Motor neuron (in vitro differentiated cells): ENCODE results near the gene TLCD2. TPM values are rescaled to one million over a fixed set of nuclear protein-coding genes. Genes with fewer than 3 reads are reported as not detected.
A peak's percentile ranks its signal among the peaks of the same experiment; 100 is the strongest.
"Not testable (repeated sequence)": the region's sequence is repeated elsewhere in the genome, so short reads cannot be mapped to it uniquely, and the experiment has no call there.

Experiments used
- ATAC-seq, 8 experiments: fragments of 200-7000 bp; cut with Tn5 transposase; replicated peaks in 6 of 8; 2 replicates each; pipeline ENCODE4 v1.8.0; 2021; ENCODE audit warnings: mild to moderate bottlenecking in 8 of 8, moderate library complexity in 8 of 8
- H3K27ac ChIP-seq, 2 donors: fragments of 250-450 bp; sonication (Bioruptor Pico); 2 replicates each; pipeline ENCODE4 v1.9.0; 2021; ENCODE audit warnings: antibody characterized with exemption in 2 of 2, mild to moderate bottlenecking in 2 of 2, moderate library complexity in 1 of 2
- H3K4me1 ChIP-seq, 2 donors: fragments of 250-450 bp; sonication (Bioruptor Pico); replicated peaks in 1 of 2; 2 replicates each; pipeline ENCODE4 v1.6.1; 2021; ENCODE audit warnings: antibody characterized with exemption in 2 of 2, mild to moderate bottlenecking in 2 of 2, moderate library complexity in 1 of 2
- H3K4me3 ChIP-seq, 5 donors: fragments of 250-450 bp; sonication (Bioruptor Pico); 2 replicates each; pipeline ENCODE4 v1.9.0; 2021; ENCODE audit warnings: antibody characterized with exemption in 5 of 5, mild to moderate bottlenecking in 5 of 5, moderate library complexity in 4 of 5
- WGBS, 10 experiments: fragments of 450-650 bp; shearing (Covaris generic); methylation state at CpG; one replicate each; pipeline ENCODE4 v1.0.0; 2022; 5-methylcytosine and 5-hydroxymethylcytosine counted together
- in situ Hi-C, 9 experiments: fragments of 400-800 bp; cut with MboI; loops; one replicate each; pipeline ENCODE4 v1.15.0; 2021; ENCODE audit warnings: low sequenced_read_pairs in 9 of 9, low pct_unique_long_range_greater_than_20kb in 2 of 9; ENCODE audit not compliant: unreplicated experiment in 9 of 9
- total RNA-seq, 8 experiments: library from RNA; unstranded; fragments of 300-600 nt; gene quantifications; 2 replicates each; pipeline versions ENCODE4 v1.2.3 to v1.2.4, GENCODE V29; 2022

TLCD2 gene
- total RNA-seq, 8 experiments from 2014 or later = 0.25 to 5.6 (median 1.7) TPM

- ATAC-seq = no peak
Observed at GRCh38 chr17:1744551-1745512, 34.7 kb upstream of the TLCD2 start.

GRCh38 chr17:1743088-1743439, 32.9 kb upstream of the TLCD2 start:
- 100% methylated on average over 1 of the region's 2 CpGs; no CpG with 5 or more reads in 9 of the 10 experiments for whole genome bisulfite sequencing, 10 experiments
- in situ Hi-C loops = no loop called here
- peak in 5 of 8 experiments; percentile 6 to 47 (median 14) for ATAC-seq

More at GRCh38 chr17:1744551-1745512, 34.7 kb upstream of the TLCD2 start:
- H3K27ac ChIP-seq = no peak overlapping the region
- H3K4me1 ChIP-seq = peaks cover 5 to 14% of the 10 kb centered on the region in 2 donors
- in situ Hi-C loops = no loop called here
- 0 to 92% (median 71%) methylated on average over 1 to 3 of the region's 29 CpGs; no CpG with 5 or more reads in 1 of the 10 experiments for WGBS, 10 experiments
- H3K4me3 ChIP-seq = no peak overlapping the region

GRCh38 chr17:1742371-1743087, 32.4 kb upstream of the TLCD2 start, which contains the start of gene SERPINF2:
Gene SERPINF2, plus strand, starts transcription at chr17:1742871. Its CDS starts 2,125 bp downstream, at chr17:1744996.
- ATAC-seq = peak in 7 of 8 experiments; percentile 34 to 86 (median 60)
- in situ Hi-C loops = no loop called here
- peak within 1 kb of the TSS in 1 of 2 donors; percentile 3 for H3K27ac ChIP-seq
- WGBS, 10 experiments = 0 to 100% (median 47%) methylated on average over 1 to 2 of the region's 10 CpGs; no CpG with 5 or more reads in 6 of the 10 experiments
- H3K4me3 ChIP-seq = no peak within 1 kb of the TSS
- peaks cover 5 to 14% of the 10 kb centered on the region in 2 donors for H3K4me1 ChIP-seq

More at GRCh38 chr17:1743088-1743439, 32.9 kb upstream of the TLCD2 start:
- peaks cover 5 to 14% of the 10 kb centered on the region in 2 donors for H3K4me1 ChIP-seq
- no peak overlapping the region for H3K4me3 ChIP-seq
- H3K27ac ChIP-seq = no peak overlapping the region

GRCh38 chr17:1741899-1742298, 31.7 kb upstream of the TLCD2 start:
- WGBS, 10 experiments = 27 to 100% (median 40%) methylated on average over 1 to 3 of the region's 7 CpGs; no CpG with 5 or more reads in 7 of the 10 experiments
- in situ Hi-C loops, H3K4me3 ChIP-seq: not testable (repeated sequence)
- H3K4me1 ChIP-seq = peaks cover 5 to 19% of the 10 kb centered on the region in 2 donors
- peak overlapping the region in 1 of 2 donors; percentile 3 for H3K27ac ChIP-seq
- ATAC-seq = peak in 4 of 8 experiments; percentile 10 to 62 (median 34)

- 78 to 100% (median 93%) methylated on average over 1 to 8 of the region's 21 CpGs; no CpG with 5 or more reads in 4 of the 10 experiments for WGBS, 10 experiments
- peaks cover 5 to 22% of the 10 kb centered on the region in 2 donors for H3K4me1 ChIP-seq
Observed at GRCh38 chr17:1737531-1738291, 27.5 kb upstream of the TLCD2 start.

GRCh38 chr17:1736348-1737281, 26.4 kb upstream of the TLCD2 start:
- Histone ChIP-seq H3K4me3 (no peak overlapping the region), H3K4me1 (peaks cover 0 to 14% of the 10 kb centered on the region in 2 donors), H3K27ac (peak overlapping the region in 1 of 2 donors; percentile 17)
- peak; percentile 45 to 94 (median 82) for ATAC-seq
- WGBS, 10 experiments = 29 to 93% (median 84%) methylated on average over 1 to 11 of the region's 25 CpGs; no CpG with 5 or more reads in 4 of the 10 experiments
- in situ Hi-C loops = no loop called here

More at GRCh38 chr17:1737531-1738291, 27.5 kb upstream of the TLCD2 start:
- Histone ChIP-seq H3K27ac (no peak overlapping the region), H3K4me3 (no peak overlapping the region)
- ATAC-seq = no peak
- in situ Hi-C loops = no loop called here

- ATAC-seq = peak in 1 of 8 experiments; percentile 5
- in situ Hi-C loops = no loop called here
- H3K4me1 ChIP-seq = peaks cover 0 to 14% of the 10 kb centered on the region in 2 donors
- no peak overlapping the region for H3K4me3 ChIP-seq
- WGBS, 10 experiments = 100% methylated on average over 1 of the region's 17 CpGs; no CpG with 5 or more reads in 9 of the 10 experiments
- no peak overlapping the region for H3K27ac ChIP-seq
Observed at GRCh38 chr17:1735834-1736347, 25.7 kb upstream of the TLCD2 start.

- no peak overlapping the region for H3K4me3 ChIP-seq
- H3K27ac ChIP-seq = no peak overlapping the region
- in situ Hi-C loops = no loop called here
- no peak for ATAC-seq
- H3K4me1 ChIP-seq = peaks cover 0 to 18% of the 10 kb centered on the region in 2 donors
- WGBS, 10 experiments = 91 to 100% (median 96%) methylated on average over 1 to 8 of the region's 10 CpGs; no CpG with 5 or more reads in 7 of the 10 experiments
Observed at GRCh38 chr17:1735418-1735817, 25.2 kb upstream of the TLCD2 start.

- 88 to 100% methylated on average over 1 to 9 of the region's 38 CpGs; no CpG with 5 or more reads in 8 of the 10 experiments for WGBS, 10 experiments
- no peak overlapping the region for H3K27ac ChIP-seq
- ATAC-seq = no peak
- in situ Hi-C loops = no loop called here
- no peak overlapping the region for H3K4me3 ChIP-seq
- H3K4me1 ChIP-seq = peaks cover 0 to 24% of the 10 kb centered on the region in 2 donors
Observed at GRCh38 chr17:1733759-1734158, 23.6 kb upstream of the TLCD2 start.

DNA sequence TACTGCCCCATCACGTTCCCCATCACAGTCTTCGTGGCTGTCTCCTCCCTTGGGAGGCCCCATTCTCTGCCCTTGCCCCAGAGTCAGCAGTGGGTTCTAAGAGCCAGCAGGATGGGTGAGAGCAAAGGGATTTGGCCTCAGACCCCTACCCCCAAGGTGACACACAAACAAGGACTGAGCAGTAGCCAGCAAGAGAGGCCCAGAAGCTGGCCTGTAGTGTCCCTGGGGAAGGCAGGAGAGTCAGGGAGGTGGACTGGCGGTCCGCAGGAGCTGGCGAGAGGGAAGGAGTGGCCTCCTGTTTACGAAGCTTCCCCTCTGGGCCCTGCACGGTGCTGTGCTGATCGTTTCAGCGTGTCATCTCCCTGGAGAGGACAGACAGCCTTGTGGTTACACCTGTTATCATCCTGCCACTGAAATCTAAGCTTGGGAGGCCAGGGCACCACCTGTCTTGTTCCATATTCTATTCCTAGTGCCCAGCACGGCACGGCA, 22.7 kb upstream of the TLCD2 start:
- Histone ChIP-seq H3K4me1 (peaks cover 0 to 24% of the 10 kb centered on the region in 2 donors), H3K27ac (no peak overlapping the region), H3K4me3 (no peak overlapping the region)
- in situ Hi-C loops = no loop called here
- WGBS, 10 experiments = 56 to 83% (median 79%) methylated on average over 2 to 8 of the region's 11 CpGs; no CpG with 5 or more reads in 4 of the 10 experiments
- ATAC-seq = no peak

DNA sequence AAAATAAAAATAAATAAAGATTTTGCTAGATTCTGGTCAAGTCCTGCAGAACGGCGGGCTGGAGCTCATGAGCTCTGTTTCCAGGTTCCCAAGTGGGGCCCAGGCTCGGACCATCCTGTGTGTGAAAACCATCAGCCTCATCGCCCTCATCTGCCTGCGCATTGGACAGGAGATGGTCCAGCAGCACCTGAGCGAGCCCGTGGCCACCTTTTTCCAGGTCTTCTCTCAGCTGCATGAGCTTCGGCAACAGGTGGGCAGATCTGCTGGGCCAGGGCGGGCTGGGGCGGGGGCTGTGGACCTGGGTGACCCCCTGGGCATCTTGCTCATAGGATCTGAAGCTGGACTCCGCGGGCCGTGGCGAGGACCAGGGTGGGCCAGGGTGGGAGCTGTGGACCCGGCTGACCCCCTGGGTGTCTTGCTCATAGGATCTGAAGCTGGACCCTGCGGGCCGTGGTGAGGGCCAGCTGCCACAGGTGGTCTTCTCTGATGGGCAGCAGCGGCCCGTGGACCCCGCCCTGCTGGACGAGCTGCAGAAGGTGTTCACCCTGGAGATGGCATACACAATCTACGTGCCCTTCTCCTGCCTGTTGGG, 22.2 kb upstream of the TLCD2 start:
- ATAC-seq = no peak
- WGBS, 10 experiments = 90 to 100% (median 96%) methylated on average over 1 to 4 of the region's 22 CpGs; no CpG with 5 or more reads in 7 of the 10 experiments
- no peak overlapping the region for H3K27ac ChIP-seq
- in situ Hi-C loops = no loop called here
- no peak overlapping the region for H3K4me3 ChIP-seq
- H3K4me1 ChIP-seq = peaks cover 0 to 23% of the 10 kb centered on the region in 2 donors
